ENCODE data around the gene POLR1G.
A peak's percentile ranks its signal among the peaks of the same experiment; 100 is the strongest.

DNA sequence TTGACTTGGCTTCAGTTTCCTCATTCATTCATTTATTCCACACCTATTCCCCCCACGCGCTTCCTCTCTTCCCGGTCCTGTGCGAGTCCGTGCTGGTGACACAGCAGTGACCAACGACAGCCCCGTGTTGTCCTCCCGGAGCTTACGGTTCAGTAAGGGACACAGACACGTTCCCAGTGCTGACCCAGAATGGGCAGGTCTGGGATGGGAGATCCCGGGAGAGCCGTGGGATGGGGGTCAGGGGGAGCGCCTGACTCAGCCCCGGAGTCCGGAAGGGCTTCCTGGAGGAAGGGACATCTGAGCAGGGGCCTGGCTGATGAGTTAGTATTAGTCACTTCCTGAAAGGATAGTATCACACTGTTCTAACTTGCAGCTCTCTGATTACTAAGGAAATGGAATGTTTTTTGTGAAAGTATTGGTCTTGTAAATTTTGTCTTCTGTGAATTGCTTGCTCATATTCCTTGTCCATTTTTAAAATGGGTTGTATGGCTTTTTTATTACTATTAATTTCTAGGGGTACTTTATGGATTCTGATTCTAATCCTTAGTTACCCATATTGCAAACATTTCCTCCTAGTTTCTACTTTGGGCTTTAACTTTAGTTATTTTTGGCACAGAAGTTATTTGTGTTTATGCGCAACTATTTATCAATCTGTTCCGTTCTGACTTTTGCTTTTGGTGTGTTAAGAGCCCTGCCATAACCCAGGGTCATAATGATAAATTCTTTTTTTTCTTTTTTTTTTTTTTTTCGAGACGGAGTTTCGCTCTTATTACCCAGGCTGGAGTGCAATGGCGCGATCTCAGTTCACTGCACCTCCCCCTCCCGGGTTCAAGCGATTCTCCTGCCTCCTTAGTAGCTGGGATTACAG is 18.0 kb downstream of the POLR1G start:
- TF ChIP-seq CTCF (IDR thresholded peaks at IDR 0.05) (peak in 1 of 4 experiments; percentile 10), POLR2AphosphoS5 (IDR thresholded peaks at IDR 0.05) (peak; percentile 62)

All from prostate gland (tissue), 2 donors.